Trophoblast cell (in vitro differentiated cells and primary cell): ENCODE measurements around the gene TYW3.

ENCODE experiments used
- DNase-seq, 2 donors: peaks; one replicate each; pipeline ENCODE4 v3.0.0-alpha.2; 2016
- H2AFZ ChIP-seq: 2 replicates; pipeline ENCODE4 v1.6.1; 2013; ENCODE audit warnings: low read length, moderate library complexity, mild to moderate bottlenecking; ENCODE audit not compliant: insufficient read depth, poor library complexity
- H2AK5ac ChIP-seq: 2 replicates; pipeline ENCODE4 v1.6.1; 2013; ENCODE audit warnings: mild to moderate bottlenecking, low read length
- H2BK120ac ChIP-seq: 2 replicates; pipeline ENCODE4 v1.6.1; 2013; ENCODE audit warnings: low read length, mild to moderate bottlenecking, moderate library complexity; ENCODE audit not compliant: insufficient read depth, poor library complexity
- H2BK12ac ChIP-seq: 2 replicates; pipeline ENCODE4 v1.6.1; 2013; ENCODE audit warnings: mild to moderate bottlenecking, low read length, moderate library complexity
- H2BK5ac ChIP-seq: 2 replicates; pipeline ENCODE4 v1.6.1; 2013; ENCODE audit warnings: low read length, low read depth, moderate library complexity, mild to moderate bottlenecking; ENCODE audit not compliant: poor library complexity
- H3K14ac ChIP-seq: 2 replicates; pipeline ENCODE4 v1.6.1; 2013; ENCODE audit warnings: mild to moderate bottlenecking, low read length
- H3K18ac ChIP-seq: 2 replicates; pipeline ENCODE4 v1.6.1; 2013; ENCODE audit warnings: mild to moderate bottlenecking, low read length
- H3K23ac ChIP-seq: 2 replicates; pipeline ENCODE4 v1.6.1; 2013; ENCODE audit warnings: low read length
- H3K27ac ChIP-seq: 2 replicates; pipeline ENCODE4 v1.5.1; 2013; ENCODE audit warnings: low read depth, mild to moderate bottlenecking, inconsistent platforms, low read length, moderate library complexity
- H3K27me3 ChIP-seq: 2 replicates; pipeline ENCODE4 v1.6.1; 2013; ENCODE audit warnings: inconsistent platforms, mild to moderate bottlenecking, low read length, moderate library complexity; ENCODE audit not compliant: insufficient read depth
- H3K36me3 ChIP-seq, 2 experiments: 1 replicate in 1 of 2; 2 replicates in 1 of 2; pipeline ENCODE4 v1.6.1; 2013; ENCODE audit warnings: low read length in 2 of 2, mild to moderate bottlenecking in 2 of 2, moderate library complexity in 1 of 2; ENCODE audit not compliant: insufficient read depth in 2 of 2, control insufficient read depth in 1 of 2
- H3K4ac ChIP-seq: 2 replicates; pipeline ENCODE4 v1.6.1; 2013; ENCODE audit warnings: low read depth, mild to moderate bottlenecking, low read length, moderate library complexity
- H3K4me1 ChIP-seq, 2 experiments: 1 replicate in 1 of 2; 2 replicates in 1 of 2; pipeline ENCODE4 v1.6.1; 2013; ENCODE audit warnings: low read length in 2 of 2, mild to moderate bottlenecking in 2 of 2, moderate library complexity in 1 of 2; ENCODE audit not compliant: insufficient read depth in 2 of 2, control insufficient read depth in 1 of 2
- H3K4me2 ChIP-seq: 2 replicates; pipeline ENCODE4 v1.6.1; 2013; ENCODE audit warnings: inconsistent platforms, mild to moderate bottlenecking, low read length, moderate library complexity
- H3K4me3 ChIP-seq: 2 replicates; pipeline ENCODE4 v1.5.1; 2013; ENCODE audit warnings: mild to moderate bottlenecking, low read depth, low read length, inconsistent platforms
- H3K79me1 ChIP-seq: one replicate; pipeline ENCODE4 v1.6.1; 2013; ENCODE audit warnings: low read length
- H3K79me2 ChIP-seq: 2 replicates; pipeline ENCODE4 v1.6.1; 2013; ENCODE audit warnings: low read length, mild to moderate bottlenecking; ENCODE audit not compliant: control insufficient read depth, insufficient read depth, poor library complexity
- H3K9ac ChIP-seq: 2 replicates; pipeline ENCODE4 v1.6.1; 2013; ENCODE audit warnings: mild to moderate bottlenecking, low read length
- H3K9me3 ChIP-seq: 2 replicates; pipeline ENCODE4 v1.6.1; 2013; ENCODE audit warnings: low read depth, mild to moderate bottlenecking, control low read depth, inconsistent platforms, low read length; ENCODE audit not compliant: insufficient read depth
- H4K12ac ChIP-seq: 2 replicates; pipeline ENCODE4 v1.6.1; 2013; ENCODE audit warnings: low read depth, mild to moderate bottlenecking, low read length, moderate library complexity
- H4K8ac ChIP-seq: 2 replicates; pipeline ENCODE4 v1.6.1; 2013; ENCODE audit warnings: low read depth, mild to moderate bottlenecking, low read length, moderate library complexity
- H4K91ac ChIP-seq: one replicate; pipeline ENCODE4 v1.6.1; 2013; ENCODE audit warnings: low read depth, mild to moderate bottlenecking, low read length, moderate library complexity
- WGBS: extraction: QIAGEN DNeasy Blood & Tissue Kit; methylation state at CpG from one replicate; pipeline ENCODE4 v1.1.7; 2013; ENCODE audit warnings: missing lambda C conversion rate; ENCODE audit not compliant: insufficient read length, insufficient coverage; ENCODE audit errors: extremely low coverage; 5-methylcytosine and 5-hydroxymethylcytosine counted together

The TYW3 gene

GRCh38 chr1:74763807-74764206 lies 30.9 kb downstream of the TYW3 start:
- no peak overlapping the region for H2AFZ ChIP-seq
- DNase-seq, result no peak
- no peaks in the 10 kb centered on the region for H3K9me3 ChIP-seq
- no peaks in the 10 kb centered on the region for H3K4me1 ChIP-seq
- no peak overlapping the region for H3K4me3 ChIP-seq
- no peak overlapping the region for H4K91ac ChIP-seq
- no peak overlapping the region for H3K18ac ChIP-seq
- H3K23ac ChIP-seq, result no peak overlapping the region
- H4K8ac ChIP-seq, result no peak overlapping the region
- no peak overlapping the region for H2BK5ac ChIP-seq
- peaks cover 0 to 3% of the 10 kb centered on the region in 2 experiments for H3K36me3 ChIP-seq
- no peak overlapping the region for H2BK120ac ChIP-seq
- H3K79me1 ChIP-seq, result no peaks in the 10 kb centered on the region
- H2BK12ac ChIP-seq, result no peak overlapping the region
- H4K12ac ChIP-seq, result no peak overlapping the region
- H3K27me3 ChIP-seq, result no peaks in the 10 kb centered on the region
- no peak overlapping the region for H3K4ac ChIP-seq
- H3K9ac ChIP-seq, result no peak overlapping the region
- H3K14ac ChIP-seq, result no peak overlapping the region
- no peak overlapping the region for H3K27ac ChIP-seq
- WGBS, result no CpG with 5 or more reads among the region's 4 CpGs
- H3K4me2 ChIP-seq, result no peak overlapping the region
- H3K79me2 ChIP-seq, result no peaks in the 10 kb centered on the region
- no peak overlapping the region for H2AK5ac ChIP-seq

GRCh38 chr1:74766579-74766978 lies 33.6 kb downstream of the TYW3 start:
- H3K23ac ChIP-seq, result no peak overlapping the region
- H3K79me1 ChIP-seq, result no peaks in the 10 kb centered on the region
- H2AK5ac ChIP-seq, result no peak overlapping the region
- H3K27me3 ChIP-seq, result no peaks in the 10 kb centered on the region
- no peak overlapping the region for H4K91ac ChIP-seq
- no peak overlapping the region for H3K4ac ChIP-seq
- H2BK12ac ChIP-seq, result no peak overlapping the region
- H3K4me2 ChIP-seq, result no peak overlapping the region
- H3K79me2 ChIP-seq, result no peaks in the 10 kb centered on the region
- H3K4me1 ChIP-seq, result no peaks in the 10 kb centered on the region
- no peak overlapping the region for H2BK5ac ChIP-seq
- no CpG with 5 or more reads among the region's 2 CpGs for WGBS
- H3K18ac ChIP-seq, result no peak overlapping the region
- no peak overlapping the region for H2AFZ ChIP-seq
- no peak for DNase-seq
- no peak overlapping the region for H3K27ac ChIP-seq
- H3K14ac ChIP-seq, result no peak overlapping the region
- no peak overlapping the region for H4K12ac ChIP-seq
- H3K9me3 ChIP-seq, result no peaks in the 10 kb centered on the region
- no peak overlapping the region for H4K8ac ChIP-seq
- no peaks in the 10 kb centered on the region for H3K36me3 ChIP-seq
- no peak overlapping the region for H3K9ac ChIP-seq
- no peak overlapping the region for H3K4me3 ChIP-seq
- no peak overlapping the region for H2BK120ac ChIP-seq

- Histone ChIP-seq H3K9me3 (no peaks in the 10 kb centered on the region), H3K27me3 (no peaks in the 10 kb centered on the region), H3K79me1 (no peaks in the 10 kb centered on the region), H4K12ac (no peak overlapping the region), H2AFZ (no peak overlapping the region), H3K14ac (no peak overlapping the region), H4K8ac (no peak overlapping the region), H2BK120ac (no peak overlapping the region), H4K91ac (no peak overlapping the region), H3K4me3 (no peak overlapping the region), H3K4me2 (no peak overlapping the region), H2BK5ac (no peak overlapping the region), H3K79me2 (no peaks in the 10 kb centered on the region), H2AK5ac (no peak overlapping the region), H3K18ac (no peak overlapping the region), H3K4ac (no peak overlapping the region), H2BK12ac (no peak overlapping the region), H3K36me3 (no peaks in the 10 kb centered on the region), H3K9ac (no peak overlapping the region), H3K27ac (no peak overlapping the region), H3K23ac (no peak overlapping the region), H3K4me1 (no peaks in the 10 kb centered on the region)
- no CpG with 5 or more reads among the region's 3 CpGs for WGBS
- DNase-seq, result no peak
Observed at GRCh38 chr1:74767490-74767889, 34.5 kb downstream of the TYW3 start.

- Histone ChIP-seq H2BK5ac (no peak overlapping the region), H2BK120ac (no peak overlapping the region), H4K8ac (no peak overlapping the region), H3K18ac (no peak overlapping the region), H4K91ac (no peak overlapping the region), H3K9ac (no peak overlapping the region), H3K27ac (no peak overlapping the region), H4K12ac (no peak overlapping the region), H3K4me2 (no peak overlapping the region), H3K79me1 (no peaks in the 10 kb centered on the region), H3K4ac (no peak overlapping the region), H3K4me3 (no peak overlapping the region), H3K36me3 (no peaks in the 10 kb centered on the region), H3K9me3 (no peaks in the 10 kb centered on the region), H3K79me2 (no peaks in the 10 kb centered on the region), H3K4me1 (no peaks in the 10 kb centered on the region), H3K14ac (no peak overlapping the region), H3K23ac (no peak overlapping the region), H3K27me3 (no peaks in the 10 kb centered on the region), H2BK12ac (no peak overlapping the region), H2AK5ac (no peak overlapping the region), H2AFZ (no peak overlapping the region)
- WGBS, result no CpG with 5 or more reads among the region's 7 CpGs
- peak; percentile 27 to 80 for DNase-seq
Observed at GRCh38 chr1:74771913-74772515, 39.1 kb downstream of the TYW3 start.
